GM19351 (cell line): ENCODE data around the gene DHX8.
"Not testable (repeated sequence)": the region's sequence is repeated elsewhere in the genome, so short reads cannot be mapped to it uniquely, and the experiment has no call there.

ENCODE experiments used
- ATAC-seq: cut with Tn5 transposase; IDR thresholded peaks from one replicate; pipeline ENCODE4 v1.9.1; 2021; ENCODE audit warnings: mild to moderate bottlenecking, moderate library complexity; ENCODE audit not compliant: unreplicated experiment

DHX8 gene

GRCh38 chr17:43483674-43484551 lies at the start of gene DHX8:
Gene DHX8 (plus strand): TSS chr17:43483975. CDS start chr17:43484038, 63 bp downstream.
- peak; percentile 93 for ATAC-seq

DNA sequence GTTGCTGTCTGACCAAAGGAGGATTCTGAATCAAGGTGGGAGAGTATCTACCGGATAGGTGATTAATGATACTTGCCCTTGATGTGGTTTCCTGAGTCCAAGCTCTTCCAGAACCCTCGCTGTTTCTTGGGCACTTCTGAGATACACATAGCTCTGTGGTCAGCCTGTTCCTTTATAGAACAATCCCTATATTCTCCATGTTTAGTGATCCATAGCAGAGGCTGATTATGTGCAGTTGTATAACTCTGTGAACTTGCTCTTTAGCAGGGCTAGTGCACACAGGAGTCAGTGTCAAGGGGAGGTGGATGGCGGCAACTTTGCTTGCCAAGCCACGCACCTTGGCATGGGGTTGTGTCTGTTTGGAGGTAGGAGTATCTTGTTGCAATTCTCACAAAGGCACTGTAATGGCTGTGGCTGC lies 48.9 kb upstream of the DHX8 start:
- ATAC-seq: no peak

- no peak for ATAC-seq
Measured at GRCh38 chr17:43437756-43438155, 46.0 kb upstream of the DHX8 start.

DNA sequence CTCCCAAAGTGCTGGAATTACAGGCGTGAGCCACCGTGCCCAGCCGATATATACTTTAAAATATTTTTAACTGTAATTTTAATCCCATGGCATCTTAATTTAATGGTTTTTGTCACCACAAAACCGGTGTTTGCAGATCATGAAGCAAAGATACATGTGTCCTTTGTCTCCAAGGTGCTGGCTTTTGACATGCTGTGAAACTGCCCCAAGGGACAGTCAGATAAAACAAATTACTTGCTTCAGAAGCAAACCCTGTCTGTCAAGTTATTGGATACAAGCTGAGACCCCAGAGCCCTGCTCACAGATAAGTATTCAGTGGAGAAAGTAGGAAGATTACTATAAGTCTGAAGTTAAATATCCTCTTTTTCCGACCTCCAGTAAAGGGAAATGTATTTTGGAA lies 45.1 kb upstream of the DHX8 start:
- no peak for ATAC-seq

GRCh38 chr17:43439041-43439440 lies 44.7 kb upstream of the DHX8 start:
- ATAC-seq: no peak

DNA sequence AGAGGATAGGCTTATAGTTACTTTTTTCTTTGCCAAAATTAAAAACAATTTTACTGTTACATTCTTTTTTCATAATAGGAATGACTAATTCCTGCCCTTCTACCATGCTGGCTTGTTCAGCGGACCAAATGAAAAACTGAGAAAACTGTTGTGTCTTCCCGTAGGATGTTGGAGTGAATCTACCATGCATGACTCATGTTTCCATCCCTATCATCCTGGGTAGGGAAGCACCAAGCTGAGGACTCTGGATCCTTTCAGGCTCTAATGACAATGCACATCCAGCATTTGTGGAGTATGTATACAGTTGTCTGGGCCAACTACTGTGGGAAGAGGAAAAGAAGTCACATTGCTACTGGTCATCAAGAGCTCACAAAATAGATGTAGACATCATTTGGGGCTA lies 41.1 kb upstream of the DHX8 start:
- ATAC-seq: no peak

DNA sequence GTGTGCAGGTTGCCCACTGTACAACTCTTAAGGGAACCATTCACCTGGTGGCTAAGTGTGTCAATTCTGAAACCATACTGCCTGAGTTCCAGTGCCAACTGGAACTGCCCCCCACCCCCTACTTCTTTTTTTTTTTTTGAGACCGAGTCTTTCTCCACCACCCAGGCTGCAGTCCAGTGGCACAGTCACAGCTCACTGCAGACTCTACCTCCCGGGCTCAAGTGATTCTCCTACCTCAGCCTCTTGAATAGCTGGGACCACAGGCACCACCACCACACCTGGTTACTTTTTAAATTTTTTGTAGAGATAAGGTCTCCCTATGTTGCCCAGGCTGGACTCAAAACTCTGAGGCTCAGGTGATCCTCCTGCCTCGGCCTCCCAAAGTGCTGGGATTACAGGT lies 40.4 kb upstream of the DHX8 start:
- no peak for ATAC-seq

DNA sequence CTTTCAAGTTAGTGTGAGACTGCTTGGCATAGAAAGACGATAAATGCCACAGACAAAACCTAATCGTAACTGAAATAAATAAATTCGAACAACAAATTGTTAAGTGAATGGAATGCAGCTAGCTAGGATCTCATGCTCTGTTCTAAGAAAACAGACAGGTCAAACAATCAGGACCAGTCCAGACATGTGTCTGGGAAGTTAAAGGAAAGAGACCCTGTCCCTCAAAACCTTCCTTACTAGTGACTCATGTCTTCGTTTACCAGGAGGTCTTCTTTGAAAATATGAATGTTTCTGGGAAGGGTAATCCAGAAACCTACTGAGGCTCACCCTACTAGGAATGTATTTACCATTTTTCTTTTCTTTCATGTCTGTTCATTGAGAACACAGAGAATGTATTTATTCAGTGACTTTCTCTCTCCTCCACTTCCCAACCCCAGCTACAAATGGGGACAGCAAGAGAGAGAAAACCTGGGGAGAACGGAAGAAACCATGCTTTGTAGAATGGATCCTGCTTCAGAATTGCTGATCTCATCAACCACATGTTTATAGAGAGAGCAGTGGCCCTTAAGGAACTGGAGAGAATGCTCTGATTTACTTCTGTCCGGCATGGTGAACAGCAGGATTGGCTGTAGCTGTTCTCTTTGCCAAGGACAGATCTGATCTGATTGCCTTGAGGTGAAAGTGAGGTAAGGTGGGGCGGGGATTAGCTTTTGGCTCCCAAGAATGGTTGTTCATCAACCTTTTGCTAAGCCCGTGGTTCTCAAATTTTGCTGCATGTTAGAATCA lies 39.4 kb upstream of the DHX8 start:
- ATAC-seq: no peak

DNA sequence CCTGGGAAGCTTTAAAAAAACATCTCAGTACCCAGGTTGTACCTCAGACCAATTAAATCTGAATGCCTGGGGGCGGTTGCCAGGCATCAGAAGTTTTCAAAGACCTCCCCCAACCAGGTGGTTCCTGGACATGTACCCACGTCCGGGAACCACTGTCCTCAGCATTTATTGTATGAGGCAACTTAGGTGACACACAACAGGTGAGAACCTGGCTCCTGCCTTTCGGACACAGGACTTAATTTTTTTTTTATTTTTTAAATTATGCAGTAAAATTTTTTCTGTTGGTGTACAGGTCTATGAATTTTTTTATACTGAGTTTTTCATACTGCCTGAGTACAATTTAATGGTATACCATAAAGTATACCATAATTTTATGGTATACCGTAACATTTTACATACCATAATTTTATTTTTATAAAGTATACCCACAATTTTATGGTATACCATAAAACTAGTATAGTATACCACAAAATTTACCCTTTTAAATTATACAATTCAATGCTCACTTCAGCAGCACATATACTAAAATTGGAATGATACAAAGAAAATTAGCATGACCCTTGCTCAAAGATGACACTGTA lies 38.7 kb upstream of the DHX8 start:
- ATAC-seq: no peak

GRCh38 chr17:43446773-43447172 lies 37.0 kb upstream of the DHX8 start:
- ATAC-seq: no peak

DNA sequence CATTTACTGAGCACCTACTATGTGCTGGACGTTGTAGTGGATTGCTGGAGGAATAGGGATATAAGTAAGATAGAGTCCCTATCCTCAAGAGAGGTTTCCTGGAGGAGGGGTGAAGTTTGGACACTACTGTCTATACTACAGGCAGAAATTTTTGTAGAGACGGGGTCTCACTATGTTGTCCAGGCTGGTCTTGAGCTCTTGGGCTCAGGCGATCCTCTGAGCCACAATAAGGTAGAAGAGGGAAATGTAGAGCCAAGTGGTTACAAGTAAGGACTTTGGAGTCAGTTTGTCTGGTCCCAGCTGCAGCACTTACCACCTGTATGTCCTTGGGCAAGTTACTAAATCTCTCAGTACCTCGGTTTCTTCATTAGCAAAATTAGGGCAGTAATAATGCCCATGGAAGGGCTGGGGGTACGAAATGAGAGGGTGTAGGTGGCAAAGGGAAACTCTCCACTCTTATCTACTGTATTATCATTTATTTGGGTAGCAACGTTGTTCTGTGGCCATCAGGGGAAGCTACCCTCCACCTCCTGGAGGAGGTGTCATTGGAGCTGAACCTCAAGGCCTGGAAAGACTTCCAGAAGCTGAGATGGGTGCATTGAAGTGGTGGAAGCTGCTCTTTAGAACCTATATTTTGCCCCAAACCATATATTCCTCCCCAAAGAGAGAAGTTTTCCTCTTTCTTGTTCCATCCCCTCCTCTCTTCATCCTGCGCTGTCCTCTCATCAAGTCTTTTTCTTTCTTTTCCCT lies 34.9 kb upstream of the DHX8 start:
- no peak for ATAC-seq

GRCh38 chr17:43449470-43450248 lies 34.1 kb upstream of the DHX8 start:
- ATAC-seq: no peak

DNA sequence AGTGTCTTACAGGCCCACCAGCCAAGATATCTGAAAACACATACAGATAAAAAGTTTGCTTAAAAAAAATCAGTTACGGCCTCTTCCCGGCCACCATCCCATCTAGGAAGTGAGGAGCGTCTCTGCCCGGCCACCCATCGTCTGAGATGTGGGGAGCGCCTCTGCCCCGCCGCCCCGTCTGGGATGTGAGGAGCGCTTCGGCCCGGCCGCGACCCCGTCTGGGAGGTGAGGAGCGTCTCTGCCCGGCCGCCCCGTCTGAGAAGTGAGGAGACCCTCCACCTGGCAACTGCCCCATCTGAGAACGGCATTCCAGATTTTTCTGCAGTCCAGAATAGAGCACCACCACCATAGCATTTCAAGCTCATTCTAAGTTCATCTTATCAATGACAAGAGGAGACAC lies 33.0 kb upstream of the DHX8 start:
- not testable (repeated sequence) for ATAC-seq

DNA sequence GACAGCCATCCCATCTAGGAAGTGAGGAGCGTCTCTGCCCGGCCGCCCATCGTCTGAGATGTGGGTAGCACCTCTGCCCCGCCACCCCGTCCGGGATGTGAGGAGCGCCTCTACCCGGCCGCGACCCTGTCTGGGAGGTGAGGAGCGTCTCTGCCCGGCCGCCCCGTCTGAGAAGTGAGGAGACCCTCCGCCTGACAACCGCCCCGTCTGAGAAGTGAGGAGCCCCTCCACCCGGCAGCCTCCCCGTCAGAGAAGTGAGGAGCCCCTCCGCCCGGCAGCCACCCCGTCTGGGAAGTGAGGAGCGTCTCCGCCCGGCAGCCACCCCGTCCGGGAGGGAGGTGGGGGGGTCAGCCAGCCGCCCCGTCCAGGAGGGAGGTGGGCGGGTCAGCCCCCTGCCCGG lies 32.0 kb upstream of the DHX8 start:
- not testable (repeated sequence) for ATAC-seq

DNA sequence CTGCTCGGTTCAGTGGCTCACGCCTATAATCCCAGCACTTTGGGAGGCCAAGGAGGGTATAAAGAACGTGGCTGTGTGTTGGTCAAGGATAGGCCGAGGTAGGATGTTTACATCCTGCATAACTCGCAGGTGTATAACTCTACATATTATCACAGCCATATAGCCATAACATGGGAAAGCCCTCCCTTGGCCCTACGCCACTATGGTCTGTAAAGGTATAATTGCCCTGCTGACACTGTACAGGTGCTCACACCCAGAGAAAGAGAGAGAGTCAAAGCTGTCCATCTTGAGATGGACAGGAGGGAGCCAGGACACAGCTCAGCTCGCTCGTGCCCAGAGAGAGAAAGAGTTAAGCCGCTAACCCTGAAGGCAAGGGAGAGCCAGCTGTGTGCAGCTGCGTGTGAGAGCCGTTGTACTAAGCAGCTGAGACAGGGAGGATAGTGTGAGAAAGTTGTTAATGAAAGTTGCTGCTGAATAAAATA lies 30.4 kb upstream of the DHX8 start:
- no peak for ATAC-seq

GRCh38 chr17:43454868-43455267 lies 28.9 kb upstream of the DHX8 start:
- ATAC-seq: no peak

GRCh38 chr17:43456029-43456428 lies 27.7 kb upstream of the DHX8 start:
- no peak for ATAC-seq

DNA sequence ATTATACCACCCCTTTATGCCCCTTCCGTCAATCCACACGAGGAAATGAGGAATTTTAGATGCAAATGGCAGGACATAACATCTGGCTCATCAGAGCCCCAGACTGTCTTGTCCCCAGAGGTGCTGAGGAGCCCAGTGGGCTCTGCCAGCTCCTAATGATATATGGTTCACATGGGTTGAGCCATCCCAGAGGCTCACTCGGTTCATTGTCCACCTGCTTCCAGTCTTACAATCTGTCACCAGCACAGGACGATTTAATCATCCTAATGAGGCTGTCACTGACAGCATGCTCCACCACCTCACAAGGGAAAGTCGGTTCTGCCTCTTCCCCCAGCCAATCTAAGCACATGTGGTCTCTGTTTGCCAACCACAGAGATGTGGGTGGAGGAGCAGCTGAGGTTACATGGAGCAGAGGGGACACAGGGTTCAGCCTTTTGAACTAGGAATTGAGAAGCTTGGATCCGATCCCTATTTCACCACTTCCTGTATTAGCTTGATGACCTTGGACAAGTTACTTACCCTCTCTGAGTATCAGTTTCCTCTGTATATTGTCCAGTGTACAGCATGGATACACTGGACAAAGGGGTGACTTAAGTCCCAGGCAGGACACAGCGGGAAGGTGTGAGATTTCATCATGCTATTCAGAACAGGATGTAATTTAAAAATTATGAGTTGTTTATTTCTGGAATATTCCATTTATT lies 27.0 kb upstream of the DHX8 start:
- ATAC-seq: no peak

DNA sequence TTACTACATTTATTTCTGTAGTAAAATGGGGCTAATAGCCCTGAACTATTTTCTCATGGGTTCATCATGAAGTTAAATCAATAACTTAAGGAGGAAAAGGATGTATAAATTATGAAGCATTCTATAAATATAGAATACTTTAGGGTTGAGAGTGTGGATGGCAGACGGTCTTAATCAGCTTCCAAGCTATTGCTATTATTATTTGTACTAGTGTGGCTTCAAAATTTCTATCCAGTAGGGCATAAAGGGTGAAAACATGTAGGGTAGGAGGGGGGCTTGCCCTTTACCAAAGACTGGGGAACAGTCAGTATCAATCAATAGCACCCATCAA lies 26.4 kb upstream of the DHX8 start:
- ATAC-seq: no peak

- not testable (repeated sequence) for ATAC-seq
Measured at GRCh38 chr17:43459878-43460277, 23.9 kb upstream of the DHX8 start.
